Renal pelvis (tissue), 4 donors: ENCODE measurements around the gene NECAB2. TPM values are rescaled to one million over a fixed set of nuclear protein-coding genes. Genes with fewer than 3 reads are reported as not detected.
"Not testable (repeated sequence)": the region's sequence is repeated elsewhere in the genome, so short reads cannot be mapped to it uniquely, and the experiment has no call there.

Experiments used
- DNase-seq: peaks from one replicate; pipeline ENCODE4 v3.0.0-alpha.2; 2013
- polyA plus RNA-seq, 3 donors: library from polyadenylated mRNA; unstranded; fragments of 120-200 nt; gene quantifications; one replicate each; pipeline ENCODE4 v1.2.1, GENCODE V29; 2013; ENCODE audit not compliant: insufficient read length in 3 of 3

NECAB2 gene
- polyA plus RNA-seq, 3 donors, result 3.1 to 3.3 (median 3.2) TPM

DNA sequence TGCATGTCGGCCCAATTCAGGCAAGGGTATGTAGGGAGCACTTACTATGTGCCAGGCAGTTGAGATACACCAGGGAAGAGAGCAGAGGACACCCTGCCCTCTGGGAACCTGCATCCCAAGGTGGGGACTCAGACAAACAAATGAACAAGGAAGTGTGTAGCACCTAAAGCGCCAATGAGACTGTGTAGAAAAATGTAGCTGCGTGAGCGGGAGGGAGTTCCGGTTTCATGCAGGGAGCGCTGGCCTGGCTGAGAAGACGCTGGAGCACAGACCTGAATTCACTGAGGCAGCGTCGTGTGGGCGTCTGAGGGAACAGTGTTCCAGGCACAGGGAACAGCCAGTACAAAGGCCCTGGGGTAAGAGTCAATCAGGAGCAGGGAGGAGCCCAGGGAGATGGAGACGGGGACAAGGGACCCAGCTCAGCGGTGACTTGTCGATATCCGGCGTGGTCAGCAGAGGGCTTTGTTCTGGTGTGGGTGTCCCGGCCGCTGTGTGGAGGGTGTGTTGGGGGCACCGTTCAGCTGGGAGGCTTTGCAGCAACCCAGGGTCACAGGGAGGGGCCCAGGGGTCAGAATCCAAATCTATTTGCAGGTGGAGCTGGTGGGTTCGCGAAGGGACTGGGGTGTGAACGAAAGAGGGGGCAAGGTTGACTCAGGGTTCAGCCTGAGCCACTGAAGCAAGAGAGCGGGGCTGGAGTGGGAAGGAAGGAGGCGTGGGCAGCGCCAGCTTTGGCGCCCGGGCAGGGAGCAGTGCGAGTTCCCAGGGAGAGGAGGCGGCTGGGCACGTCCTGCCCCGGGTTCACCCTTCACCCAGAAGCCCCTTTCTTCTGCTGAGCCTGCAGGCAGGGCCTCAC is 32.8 kb upstream of the NECAB2 start:
- DNase-seq, result no peak

DNA sequence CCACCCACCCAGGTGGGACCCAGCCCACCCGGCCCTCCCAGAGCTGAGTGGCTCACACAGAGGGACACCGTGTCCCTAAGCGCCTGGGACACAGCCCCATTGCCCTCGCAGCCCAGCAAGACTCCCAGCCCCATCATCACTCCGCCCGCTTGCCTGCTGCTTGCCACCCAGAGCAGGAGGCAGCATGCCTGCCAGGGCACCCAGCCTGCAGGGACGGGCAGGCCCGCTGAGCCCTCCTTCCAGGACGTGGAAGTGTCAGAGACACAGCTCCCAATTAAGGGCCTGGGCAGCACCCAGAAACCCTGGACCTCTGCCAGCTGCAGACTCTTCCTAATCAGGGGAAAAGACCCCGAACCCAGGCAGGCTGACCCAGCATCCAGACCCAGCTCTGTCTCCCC is 32.2 kb upstream of the NECAB2 start:
- DNase-seq, result no peak

DNA sequence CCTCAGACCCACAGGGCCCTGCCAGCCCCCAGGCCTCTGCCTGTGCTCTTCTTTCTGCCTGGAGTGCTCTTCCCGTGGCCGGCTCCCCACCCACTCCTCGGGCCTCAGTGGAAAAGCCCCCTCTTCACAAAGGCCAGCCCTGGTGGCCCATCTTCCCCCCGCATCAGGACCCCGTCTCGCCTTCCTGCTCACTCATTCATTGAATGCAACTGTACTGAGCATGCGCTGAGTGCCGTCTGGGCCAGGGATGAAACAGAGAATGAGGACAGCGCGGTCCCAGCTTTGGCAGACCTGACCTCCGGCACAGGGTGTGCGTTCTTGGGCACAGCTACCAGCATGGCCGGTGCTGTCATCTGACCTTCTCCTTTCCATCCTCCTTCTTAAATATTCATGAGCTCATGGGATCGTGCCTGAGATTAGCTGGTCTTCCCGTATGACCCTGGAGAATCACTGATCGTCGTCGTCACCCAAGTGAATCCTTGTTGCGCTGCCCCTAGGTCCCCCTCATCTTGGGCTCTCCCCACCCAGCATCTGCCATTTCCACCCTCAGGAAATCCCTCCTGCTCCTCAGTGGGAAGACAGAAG is 31.4 kb upstream of the NECAB2 start:
- no peak for DNase-seq

DNA sequence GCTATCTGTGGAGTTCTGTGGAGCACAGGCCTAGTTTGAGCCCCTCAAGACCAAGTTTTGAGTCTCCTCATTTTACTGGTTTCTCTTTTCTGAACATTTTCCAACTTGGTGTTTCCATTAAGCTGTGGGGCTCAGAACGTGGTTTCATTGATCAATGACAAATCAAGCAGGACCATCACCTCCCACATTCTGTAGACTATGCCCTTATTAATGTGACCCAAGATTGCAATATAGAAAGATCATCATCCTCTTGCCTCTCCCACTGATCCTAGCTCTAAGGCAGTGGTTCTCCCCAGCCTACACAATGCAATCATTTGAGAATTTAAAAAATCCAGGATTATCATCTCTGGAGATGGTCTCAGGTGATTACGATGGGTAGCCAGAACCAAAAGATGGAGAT is 30.8 kb upstream of the NECAB2 start:
- no peak for DNase-seq

- DNase-seq, result no peak
Observed at GRCh38 chr16:83937922-83938885, 29.8 kb upstream of the NECAB2 start.

- no peak for DNase-seq
Observed at GRCh38 chr16:83939266-83939855, 28.7 kb upstream of the NECAB2 start.

DNA sequence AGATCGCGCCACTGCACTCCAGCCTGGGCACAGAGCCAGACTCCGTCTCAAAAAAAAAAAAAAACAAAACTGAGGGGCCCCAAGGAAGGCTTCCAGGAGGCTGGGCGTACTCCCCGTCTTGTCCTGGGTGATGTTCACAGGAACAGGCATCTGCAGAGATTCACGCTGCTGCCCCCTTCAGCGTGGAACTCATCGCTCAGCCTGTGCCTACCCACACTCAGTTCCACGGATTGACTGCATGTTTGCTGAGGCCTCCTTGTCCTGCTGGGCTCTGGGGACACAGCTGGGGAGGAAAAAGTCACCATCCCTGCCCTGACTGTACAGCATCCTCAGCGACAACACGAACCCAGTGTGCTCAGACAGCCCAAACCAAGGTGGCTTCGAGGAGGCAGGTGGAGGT is 27.9 kb upstream of the NECAB2 start:
- no peak for DNase-seq

GRCh38 chr16:83940630-83941378 is 27.2 kb upstream of the NECAB2 start:
- DNase-seq, result no peak

DNA sequence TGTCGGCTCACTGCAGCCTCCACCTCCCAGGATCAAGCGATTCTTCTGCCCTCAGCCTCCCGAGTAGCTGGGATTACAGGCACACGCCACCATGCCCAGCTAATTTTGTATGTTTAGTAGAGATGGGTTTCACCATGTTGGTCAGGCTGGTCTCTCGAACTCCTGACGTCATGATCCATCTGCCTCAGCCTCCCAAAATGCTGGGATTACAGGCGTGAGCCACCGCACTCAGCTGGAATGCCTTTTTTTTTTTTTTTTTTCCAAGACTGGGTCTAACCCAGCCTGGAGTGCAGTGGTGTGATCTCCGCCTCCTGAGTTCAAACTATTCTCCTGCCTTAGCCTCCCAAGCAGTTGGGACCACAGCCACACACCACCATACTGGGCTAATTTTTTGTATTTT is 26.5 kb upstream of the NECAB2 start:
- not testable (repeated sequence) for DNase-seq

- no peak for DNase-seq
Observed at GRCh38 chr16:83942074-83942473, 26.0 kb upstream of the NECAB2 start.

GRCh38 chr16:83942815-83943515 is 25.1 kb upstream of the NECAB2 start:
- DNase-seq, result no peak

GRCh38 chr16:83943516-83944050 is 24.5 kb upstream of the NECAB2 start:
- no peak for DNase-seq

- DNase-seq, result no peak
Observed at GRCh38 chr16:83945587-83945986, 22.5 kb upstream of the NECAB2 start.

DNA sequence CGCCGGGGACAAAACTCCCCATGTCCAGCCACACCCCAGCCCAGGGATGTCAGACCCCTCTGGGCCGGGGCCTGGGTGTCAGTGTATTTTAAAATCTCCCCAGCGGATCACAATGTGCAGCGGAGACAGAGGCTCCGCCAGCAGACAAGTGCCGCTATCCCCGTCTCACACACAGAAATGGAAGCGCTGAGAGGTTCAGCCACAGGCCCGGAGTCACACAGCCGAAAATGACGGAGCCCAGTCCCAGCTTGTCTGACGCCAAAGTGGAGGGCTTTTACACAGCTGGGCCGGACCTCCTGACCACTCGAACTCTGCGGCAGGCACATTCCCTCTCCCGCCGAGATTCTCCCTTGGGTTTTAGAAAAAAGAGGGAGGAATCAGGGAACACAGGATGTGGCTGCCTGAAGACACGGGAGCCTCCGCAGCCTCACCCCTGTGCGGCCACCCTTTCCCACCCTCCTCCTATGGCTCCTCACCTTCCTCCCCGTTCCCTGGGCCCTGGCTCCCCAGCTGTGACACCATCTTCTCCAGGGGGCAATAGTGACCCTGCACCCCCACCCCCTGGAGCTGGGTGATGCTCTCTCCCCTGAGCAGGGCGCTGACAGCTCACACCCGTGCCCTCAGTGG is 21.8 kb upstream of the NECAB2 start:
- DNase-seq, result no peak

DNA sequence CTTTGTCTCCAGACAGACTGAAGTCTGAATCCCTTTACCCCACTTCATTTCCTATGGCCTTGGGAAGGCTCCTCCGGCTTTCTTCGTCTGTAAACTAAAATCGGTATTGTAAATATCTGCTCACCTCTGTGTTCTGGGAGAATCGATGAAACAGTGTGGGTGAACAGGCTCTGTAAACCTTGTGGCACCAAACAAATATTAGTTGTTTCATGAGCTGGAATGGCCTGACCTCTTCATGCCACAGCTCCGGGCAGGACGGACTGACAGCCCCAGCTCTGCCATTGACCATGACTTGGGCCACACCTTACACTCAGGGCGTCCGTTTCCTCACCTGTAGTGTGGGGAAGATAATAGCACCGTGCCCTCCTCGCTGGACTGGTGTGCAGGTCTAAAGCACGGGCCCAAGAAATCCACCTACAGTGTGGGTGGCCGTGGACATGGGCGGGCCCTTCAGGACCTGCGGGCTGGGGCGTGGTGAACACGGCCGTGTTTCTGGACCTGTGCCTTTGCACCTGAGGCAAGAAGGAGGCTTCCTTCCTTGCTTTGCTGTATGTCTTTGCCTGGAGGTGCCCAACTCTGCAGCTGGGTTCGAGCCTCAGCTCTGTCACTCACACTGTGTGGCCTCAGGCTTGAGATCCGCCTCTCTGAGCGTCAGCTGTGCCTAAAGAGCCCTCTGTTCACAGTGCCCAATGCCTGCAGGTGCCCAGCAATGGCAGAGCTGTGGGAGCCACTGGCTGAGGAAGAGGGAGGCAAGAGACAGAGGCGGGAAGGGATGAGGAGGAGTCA is 21.1 kb upstream of the NECAB2 start:
- no peak for DNase-seq

DNA sequence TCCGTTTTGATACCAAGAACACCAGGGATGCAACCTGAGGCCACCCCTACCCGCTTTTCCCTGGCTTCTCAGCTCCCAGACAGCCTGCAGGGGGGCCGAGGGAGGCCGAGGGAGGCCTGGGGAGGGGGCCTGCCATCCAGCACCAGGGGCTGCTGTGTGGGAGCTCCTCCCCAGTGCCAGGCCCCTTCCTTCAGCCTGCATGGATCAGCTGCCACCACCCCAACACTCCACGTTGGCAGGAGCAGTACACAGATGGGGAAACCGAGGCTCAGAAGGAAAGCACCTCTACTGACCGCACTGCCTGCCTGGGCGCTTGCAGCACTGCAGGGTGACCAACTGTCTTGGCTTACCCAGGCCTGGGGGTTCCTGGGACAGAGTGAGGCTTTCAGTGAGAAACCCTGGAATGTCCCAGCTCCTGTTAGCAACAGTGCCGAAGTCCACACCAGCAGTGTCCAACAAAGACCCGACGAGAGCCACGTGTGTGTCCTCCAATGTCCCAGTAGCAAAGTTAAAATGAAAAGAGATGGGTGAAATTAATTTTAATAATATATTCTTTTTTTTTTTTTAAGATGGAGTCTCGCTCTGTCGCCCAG is 20.3 kb upstream of the NECAB2 start:
- DNase-seq, result no peak

DNA sequence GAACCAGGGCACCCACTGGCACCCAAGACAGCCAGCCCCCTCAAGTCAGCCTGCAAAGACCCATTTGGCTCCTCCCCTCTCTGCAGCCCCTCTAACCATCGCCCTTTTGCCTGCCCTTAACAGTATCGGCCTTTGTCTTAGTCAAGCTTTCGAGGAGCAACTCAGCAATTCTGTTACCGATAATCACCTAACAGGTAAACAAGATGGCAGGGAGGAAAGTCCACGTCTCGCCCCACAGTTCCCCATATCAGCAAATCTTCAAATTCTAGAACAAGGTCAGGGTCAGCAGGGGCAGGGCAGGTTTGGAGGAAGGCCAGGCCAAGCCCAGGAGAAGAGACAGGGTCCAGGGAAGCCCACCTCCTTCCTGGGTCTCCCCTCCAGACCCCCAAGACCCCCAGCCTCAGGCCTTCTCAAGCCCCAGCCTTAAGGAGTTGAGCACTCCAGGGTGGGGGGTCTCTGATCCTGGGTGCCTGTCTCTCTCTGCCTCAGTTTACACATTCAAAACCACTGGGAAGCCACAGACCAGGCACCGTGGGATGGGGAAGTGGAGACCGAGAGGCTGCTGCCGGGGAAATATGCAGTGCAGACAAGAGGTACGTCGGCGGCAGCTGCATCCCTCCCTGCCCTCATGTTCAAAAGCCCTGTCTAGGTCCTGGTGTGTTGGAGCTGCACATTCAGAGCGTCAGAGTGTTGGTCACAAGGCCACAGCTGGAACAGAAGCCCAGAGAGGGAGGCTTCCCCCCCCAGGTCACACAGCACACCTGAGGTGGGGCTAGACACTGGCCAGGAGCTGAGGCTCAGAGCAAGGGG is 18.9 kb upstream of the NECAB2 start:
- no peak for DNase-seq

GRCh38 chr16:83949724-83950001 is 18.4 kb upstream of the NECAB2 start:
- DNase-seq, result no peak
